GM21723 (cell line): ENCODE measurements around the gene IL6ST.
"Not testable (repeated sequence)": the region's sequence is repeated elsewhere in the genome, so short reads cannot be mapped to it uniquely, and the experiment has no call there.

ENCODE experiments used
- ATAC-seq: cut with Tn5 transposase; IDR thresholded peaks from one replicate; pipeline ENCODE4 v1.9.1; 2021; ENCODE audit warnings: mild to moderate bottlenecking, moderate library complexity; ENCODE audit not compliant: unreplicated experiment

Gene IL6ST

DNA sequence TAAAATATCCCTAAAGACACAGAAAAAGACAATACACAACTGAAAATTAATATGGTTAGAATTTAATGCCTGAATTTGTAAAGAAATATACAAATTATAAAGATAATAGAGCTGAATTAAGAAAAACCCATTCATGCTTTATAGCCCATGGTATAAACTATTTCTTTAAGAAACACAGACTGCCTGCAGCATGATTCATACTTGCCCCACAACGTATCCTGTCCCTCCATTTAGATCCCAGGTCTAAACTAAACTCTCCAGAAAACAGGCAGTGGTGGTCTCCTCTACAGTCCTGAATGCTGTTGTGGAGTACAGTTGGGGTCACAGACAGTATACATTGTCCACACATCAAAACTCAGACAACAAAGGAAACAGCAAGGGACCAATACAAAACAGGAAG, 24.8 kb downstream of the IL6ST start:
- ATAC-seq, result no peak

DNA sequence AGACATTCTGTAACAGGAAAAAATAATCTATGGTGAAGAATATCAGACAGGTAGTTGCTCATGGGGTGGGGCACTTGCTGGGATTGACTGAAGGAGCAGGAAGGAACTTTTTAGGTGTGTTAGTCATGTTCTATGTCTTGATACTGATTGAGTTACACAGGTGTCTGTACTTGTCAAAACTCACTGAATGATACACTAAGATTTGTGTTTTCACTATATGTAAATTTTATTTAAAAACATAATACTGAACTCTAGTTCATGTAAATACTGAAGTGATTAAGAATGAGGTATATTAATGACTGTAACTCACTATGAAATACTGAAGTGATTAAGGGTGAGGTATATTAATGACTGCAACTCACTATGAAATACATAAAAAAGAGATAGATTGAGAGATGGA, 28.5 kb downstream of the IL6ST start:
- ATAC-seq, result no peak

- ATAC-seq, result no peak
Measured at GRCh38 chr5:55965525-55965924, 29.2 kb downstream of the IL6ST start.

GRCh38 chr5:55960779-55961178, 34.0 kb downstream of the IL6ST start:
- ATAC-seq, result no peak

DNA sequence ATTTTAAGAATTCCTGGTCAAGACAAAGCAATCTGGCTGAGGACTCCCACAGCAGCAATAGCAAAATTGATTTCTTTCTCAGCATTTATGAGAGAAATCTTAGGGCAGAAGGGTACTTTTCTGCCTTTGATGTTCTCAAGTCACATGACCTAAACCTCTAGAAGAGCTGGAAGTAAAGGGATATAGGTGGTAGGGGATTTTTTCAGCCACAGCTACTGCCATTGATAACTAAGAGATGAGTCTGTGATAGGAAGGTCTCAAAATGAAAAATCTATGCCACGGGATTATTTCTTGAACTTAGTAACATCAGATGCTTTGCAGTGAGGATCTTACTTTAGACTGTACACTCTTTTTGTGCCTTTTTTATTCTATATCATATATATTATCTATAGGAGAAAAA, 35.6 kb downstream of the IL6ST start:
- no peak for ATAC-seq

DNA sequence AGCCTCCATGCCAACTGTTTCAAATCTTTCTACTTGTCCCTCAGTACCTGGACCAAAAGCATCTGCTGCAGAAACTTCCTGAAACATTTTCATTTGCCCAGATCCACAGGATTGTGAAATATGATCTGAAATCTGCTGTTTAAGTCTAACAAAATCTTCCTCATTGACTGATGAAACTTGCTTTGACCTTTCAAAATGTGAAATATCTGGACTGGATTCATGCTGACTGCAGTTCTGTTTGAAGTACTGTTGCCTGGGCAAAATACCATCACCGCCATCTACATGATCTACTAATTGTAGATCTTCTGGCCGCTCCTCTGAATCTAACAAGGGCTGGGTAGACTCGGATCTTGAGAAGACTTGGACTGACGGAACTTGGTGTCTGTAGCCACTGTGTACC, 53.6 kb downstream of the IL6ST start:
- not testable (repeated sequence) for ATAC-seq

GRCh38 chr5:55937598-55937997, 57.2 kb downstream of the IL6ST start:
- not testable (repeated sequence) for ATAC-seq

GRCh38 chr5:55936100-55936693, 58.6 kb downstream of the IL6ST start:
- ATAC-seq, result peak; percentile 77

GRCh38 chr5:55935371-55935770, 59.4 kb downstream of the IL6ST start:
- no peak for ATAC-seq

DNA sequence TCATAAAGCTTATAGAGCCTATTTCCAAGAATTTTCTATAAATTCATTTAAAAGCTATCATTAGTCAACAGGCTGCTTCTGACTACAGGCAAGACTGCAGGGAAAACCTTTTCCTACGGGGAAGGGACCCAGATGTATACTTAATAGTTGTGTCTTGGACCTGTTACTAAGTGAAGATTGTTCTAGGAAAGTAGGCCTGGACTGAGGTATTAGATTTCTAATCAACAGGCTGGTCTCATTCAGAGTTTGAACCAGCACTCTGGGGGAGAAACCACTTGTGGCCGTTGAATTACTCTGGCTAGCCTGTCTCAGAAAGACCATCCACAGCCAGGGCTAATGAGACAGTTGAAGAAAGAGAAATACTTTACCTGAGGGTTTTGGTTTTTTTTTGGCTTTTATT, 60.0 kb downstream of the IL6ST start:
- no peak for ATAC-seq

GRCh38 chr5:55934115-55934613, 60.6 kb downstream of the IL6ST start:
- ATAC-seq, result no peak

- no peak for ATAC-seq
Measured at GRCh38 chr5:55933377-55934114, 61.2 kb downstream of the IL6ST start.

GRCh38 chr5:55932700-55933099, 62.1 kb downstream of the IL6ST start:
- no peak for ATAC-seq

- no peak for ATAC-seq
Measured at GRCh38 chr5:55929020-55929799, 65.6 kb downstream of the IL6ST start.

- no peak for ATAC-seq
Measured at GRCh38 chr5:55927861-55928655, 66.7 kb downstream of the IL6ST start.

GRCh38 chr5:55926476-55926875, 68.3 kb downstream of the IL6ST start:
- ATAC-seq, result no peak

GRCh38 chr5:55925712-55926111, 69.1 kb downstream of the IL6ST start:
- no peak for ATAC-seq

- ATAC-seq, result no peak
Measured at GRCh38 chr5:55925181-55925580, 69.6 kb downstream of the IL6ST start.

DNA sequence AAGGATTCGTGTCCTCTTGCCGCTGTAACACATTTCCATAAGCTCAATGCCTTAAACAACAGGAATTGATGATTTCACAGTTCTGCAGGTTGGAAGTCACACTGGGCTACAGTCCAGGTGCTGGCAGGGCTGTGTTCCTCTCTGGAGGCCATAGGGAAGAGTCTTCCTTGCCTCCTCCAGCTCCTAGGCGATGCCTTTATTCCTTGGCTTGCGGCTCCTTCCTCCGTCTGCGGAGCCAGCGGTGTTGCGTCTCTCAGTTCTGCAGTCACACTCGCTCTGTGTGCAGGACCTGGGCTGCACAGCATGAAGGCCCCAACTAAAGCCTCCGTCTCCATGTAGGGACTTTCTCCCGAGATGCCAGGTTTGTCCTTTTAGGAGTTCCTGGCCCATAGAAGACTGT, 70.0 kb downstream of the IL6ST start:
- ATAC-seq, result no peak

DNA sequence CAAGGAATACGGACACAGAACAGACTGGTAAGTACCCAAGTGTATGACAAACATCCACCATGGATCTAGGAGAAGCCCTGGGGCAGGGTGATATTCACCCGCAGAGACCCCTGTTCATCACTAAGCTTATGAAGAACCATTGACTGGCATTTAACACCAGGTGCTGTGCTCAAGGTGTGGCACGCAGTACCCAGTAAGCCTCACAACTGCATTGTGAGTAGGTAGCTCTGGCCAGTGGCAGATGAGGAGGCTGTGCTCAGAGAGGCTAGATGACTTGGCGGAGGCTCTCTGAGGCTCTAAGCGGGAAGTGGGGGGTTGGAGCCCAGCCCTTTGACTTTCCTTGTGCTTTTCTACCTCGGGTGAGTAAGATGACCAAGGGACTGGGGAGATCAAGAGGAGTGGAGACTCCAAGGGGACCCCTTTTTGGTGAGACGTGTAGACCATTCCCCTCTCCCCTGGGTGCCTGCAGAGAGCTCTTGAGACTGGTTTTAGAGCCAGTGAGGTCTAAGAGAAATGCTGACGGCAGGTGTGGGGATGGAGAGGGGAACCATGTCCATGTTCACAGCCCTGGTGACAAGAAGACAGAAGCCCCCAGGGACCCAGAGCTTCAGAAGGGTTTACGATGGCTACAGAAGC, 70.8 kb downstream of the IL6ST start:
- no peak for ATAC-seq
